ENCODE data around the gene NFATC2.
A peak's percentile ranks its signal among the peaks of the same experiment; 100 is the strongest.
"Not testable (repeated sequence)": the region's sequence is repeated elsewhere in the genome, so short reads cannot be mapped to it uniquely, and the experiment has no call there.

NFATC2 gene

GRCh38 chr20:51567622-51568021 is 25.1 kb upstream of the NFATC2 start:
- DNase-seq = no peak

- DNase-seq = no peak
Measured at GRCh38 chr20:51566594-51566993, 24.1 kb upstream of the NFATC2 start.

GRCh38 chr20:51565298-51566144 is 23.0 kb upstream of the NFATC2 start:
- peak; percentile 43 for DNase-seq

- DNase-seq = peak; percentile 83
Measured at GRCh38 chr20:51563486-51564332, 21.2 kb upstream of the NFATC2 start.

GRCh38 chr20:51563174-51563485 is 20.6 kb upstream of the NFATC2 start:
- DNase-seq = no peak

- DNase-seq = peak; percentile 95
Measured at GRCh38 chr20:51562332-51563173, 20.0 kb upstream of the NFATC2 start.

DNA sequence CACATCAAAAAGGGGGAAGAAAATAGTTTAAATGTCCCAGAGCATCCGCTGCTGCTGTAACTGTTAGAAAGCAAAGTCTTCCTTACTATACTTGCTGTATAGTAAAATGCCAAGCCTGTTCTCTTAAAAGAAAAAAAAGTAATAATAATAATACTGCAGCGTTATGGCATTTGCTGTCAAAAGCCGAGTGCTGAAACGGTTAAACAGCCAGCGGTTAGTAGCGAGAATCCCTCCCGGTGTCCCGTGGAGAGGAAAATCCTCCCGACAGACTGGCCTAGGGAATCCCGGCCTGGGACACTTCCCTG is 19.5 kb upstream of the NFATC2 start:
- DNase-seq = peak; percentile 47

DNA sequence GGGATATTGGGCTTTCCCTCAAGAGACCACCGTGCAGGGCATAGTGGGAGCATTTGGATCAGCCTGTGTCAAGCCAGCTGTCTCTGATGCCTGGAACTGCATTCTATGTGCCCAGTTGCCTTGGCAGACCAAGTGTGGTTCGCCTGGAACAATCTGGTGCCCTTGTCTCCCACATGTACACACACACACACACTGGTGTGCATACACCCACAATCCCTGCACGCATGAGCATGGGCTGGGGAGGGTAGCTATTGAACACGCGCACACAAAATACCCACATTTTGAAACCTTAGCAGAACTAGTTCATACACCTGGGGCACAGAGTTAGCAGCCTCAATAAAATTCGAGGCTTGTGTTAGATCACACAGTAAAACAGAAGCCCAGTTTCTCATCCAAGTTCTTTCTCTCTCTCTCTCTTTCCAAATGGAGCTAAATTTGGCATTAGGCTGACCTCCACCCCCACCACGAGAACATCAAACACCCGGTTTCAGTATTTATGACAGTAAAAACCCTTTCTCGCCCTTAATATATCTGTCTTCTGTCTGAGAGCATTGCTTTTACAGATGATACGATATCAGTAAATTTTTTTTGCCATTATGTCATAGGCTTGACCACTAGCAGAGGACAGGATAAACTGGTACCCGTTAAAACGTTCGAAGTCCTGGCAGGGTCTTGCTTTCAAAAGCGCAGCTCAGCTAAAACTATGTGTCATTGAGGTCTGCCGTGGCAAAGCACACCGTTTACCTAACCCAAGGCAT is 18.2 kb upstream of the NFATC2 start:
- DNase-seq = no peak

- no peak for DNase-seq
Measured at GRCh38 chr20:51560042-51560441, 17.5 kb upstream of the NFATC2 start.

DNA sequence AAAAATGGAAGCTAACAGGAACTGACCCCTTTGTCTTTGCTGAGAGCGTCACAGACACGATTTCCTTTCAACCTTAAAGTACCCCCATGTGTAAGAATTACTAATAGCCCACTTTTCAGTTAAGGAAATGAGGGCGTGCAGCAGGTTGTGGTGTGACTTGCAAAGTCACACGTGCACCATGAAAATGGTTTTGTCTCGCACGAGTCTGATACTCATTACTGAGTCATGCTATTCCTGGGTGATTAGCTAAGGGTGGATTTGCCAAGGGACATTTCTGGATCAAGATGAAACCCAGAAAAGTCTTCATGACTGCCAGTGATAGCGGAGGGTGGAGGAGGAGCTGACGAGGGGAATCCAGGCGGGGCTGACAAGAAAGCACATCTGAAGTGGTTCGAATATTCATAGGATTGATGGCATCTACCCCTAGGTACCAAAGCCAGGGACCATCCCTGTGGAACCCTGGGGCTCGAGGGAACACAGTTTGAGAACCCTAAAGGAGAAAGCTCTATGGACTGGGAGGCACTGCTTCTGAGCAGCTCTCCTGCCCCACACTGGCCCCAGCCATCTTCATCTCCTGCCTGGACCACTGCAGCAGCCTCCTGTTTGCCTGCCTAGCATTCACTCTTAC is 12.1 kb upstream of the NFATC2 start:
- DNase-seq = peak; percentile 77

DNA sequence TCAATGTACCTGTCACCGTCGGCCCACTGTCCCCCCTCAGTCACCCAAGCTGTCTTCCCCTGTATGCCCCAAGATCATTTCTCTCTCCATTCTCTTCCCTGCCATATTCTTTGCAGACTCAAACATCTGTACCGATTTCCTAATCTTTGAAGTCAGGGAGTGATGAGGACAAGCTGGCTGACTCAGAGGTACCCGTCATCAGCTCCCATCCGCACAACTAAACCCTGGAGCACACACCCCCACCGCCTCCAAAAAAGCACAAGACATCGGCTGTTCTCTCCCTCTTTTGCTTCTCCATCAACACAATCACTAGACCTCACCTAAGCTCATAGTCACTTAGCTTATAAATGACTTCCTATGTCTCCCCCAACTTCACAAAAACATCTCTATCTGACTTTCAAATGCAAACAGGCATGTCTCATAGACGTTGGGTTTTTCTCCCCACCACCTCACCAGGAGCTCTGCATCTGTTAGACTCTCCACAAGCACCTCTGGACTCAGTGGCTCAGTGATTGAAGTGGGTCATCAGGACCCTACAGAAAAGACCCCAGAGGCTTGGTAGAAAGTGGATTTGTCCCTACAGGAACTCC is 11.5 kb upstream of the NFATC2 start:
- no peak for DNase-seq

DNA sequence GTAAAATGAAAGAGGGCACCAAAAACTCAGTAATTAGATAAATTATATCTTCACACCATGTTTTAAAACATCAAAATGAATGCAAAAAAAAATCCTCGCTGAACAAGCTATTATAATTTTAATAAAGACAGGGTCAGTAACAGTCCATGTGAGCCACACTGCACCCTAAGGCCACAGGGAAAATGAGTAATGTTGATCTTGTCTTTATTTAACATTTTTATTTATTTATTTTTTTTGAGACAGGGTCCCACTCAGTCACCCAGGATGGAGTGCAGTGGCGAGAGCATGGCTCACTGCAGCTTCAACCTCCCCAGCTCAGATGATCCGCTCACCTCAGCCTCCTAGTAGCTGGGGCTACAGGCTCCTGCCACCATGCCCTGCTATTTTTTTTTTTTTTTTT is 8.7 kb upstream of the NFATC2 start:
- DNase-seq = no peak

DNA sequence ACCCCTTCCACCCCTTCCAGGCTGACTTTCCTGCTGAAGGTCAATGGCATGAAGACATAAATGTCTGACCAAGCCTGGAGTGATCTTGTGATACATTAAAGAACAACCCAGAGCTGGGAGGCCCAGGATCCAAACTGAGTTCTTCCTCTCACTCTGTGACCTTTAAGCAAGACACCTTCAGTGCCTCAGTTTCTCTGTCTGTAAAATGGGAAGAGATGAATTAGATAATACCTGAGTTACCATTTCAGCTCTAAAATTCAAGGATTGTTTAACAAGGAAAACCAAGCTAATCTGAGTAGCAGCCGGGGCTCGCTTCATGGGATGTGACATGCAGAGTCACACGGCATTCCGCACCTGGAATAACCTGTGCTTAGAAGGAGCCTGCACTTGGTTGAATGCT is 7.0 kb upstream of the NFATC2 start:
- no peak for DNase-seq

DNA sequence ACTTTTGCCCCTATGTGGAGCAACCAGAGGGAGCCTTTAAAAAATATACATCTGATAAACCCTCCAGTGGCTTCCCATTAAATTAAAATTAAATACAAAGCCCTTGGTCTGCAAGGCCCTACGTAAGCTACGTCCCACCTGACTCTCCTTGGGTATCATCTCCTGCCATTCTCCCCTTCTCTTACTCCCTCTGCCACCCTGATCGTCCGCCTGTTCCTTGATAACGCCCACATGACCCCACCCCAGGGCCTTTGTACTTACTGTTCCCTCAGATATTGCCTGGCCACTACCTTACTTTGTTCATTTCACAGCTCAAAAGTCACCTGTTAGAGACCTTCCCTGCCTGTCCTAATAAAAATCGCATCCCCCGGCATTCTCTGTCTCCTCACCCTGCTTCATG is 5.4 kb upstream of the NFATC2 start:
- no peak for DNase-seq

DNA sequence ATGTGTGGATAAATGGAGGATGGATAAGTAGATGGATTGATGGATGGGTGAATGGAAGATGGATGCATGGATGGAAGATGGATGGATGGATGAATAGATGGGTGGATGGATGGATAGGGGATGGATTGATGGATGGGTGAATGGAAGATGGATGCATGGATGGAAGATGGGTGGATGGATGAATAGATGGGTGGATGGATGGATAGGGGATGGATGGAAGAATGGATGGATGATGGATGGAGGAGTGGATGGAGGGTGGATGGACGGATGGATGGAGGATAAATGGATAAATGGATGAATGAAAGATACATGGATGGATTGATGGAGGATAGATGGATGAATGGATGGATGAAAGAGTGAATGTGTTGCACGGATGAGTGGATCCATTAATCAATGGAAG is 3.0 kb upstream of the NFATC2 start:
- DNase-seq = no peak

DNA sequence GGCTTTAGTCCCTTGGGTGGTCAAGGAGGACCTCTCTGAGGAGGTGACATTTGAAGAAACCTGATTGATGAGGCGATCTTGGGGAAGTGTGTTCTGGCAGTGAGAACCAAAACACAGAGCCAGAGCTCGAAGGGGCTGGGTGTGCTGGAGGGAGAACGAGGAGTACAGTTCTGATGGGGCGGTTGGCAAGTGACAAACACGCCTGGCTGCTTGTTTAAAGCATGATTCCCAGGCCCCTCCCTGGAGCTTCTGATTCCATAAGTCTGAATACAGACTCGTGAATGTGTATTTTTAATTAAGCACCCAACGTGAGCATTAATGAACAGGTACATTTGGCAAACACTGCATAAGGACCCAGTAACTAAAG is 886 bp upstream of the NFATC2 start:
- DNase-seq = no peak

GRCh38 chr20:51542033-51542570 is 417 bp downstream of the NFATC2 start:
- DNase-seq = no peak

DNA sequence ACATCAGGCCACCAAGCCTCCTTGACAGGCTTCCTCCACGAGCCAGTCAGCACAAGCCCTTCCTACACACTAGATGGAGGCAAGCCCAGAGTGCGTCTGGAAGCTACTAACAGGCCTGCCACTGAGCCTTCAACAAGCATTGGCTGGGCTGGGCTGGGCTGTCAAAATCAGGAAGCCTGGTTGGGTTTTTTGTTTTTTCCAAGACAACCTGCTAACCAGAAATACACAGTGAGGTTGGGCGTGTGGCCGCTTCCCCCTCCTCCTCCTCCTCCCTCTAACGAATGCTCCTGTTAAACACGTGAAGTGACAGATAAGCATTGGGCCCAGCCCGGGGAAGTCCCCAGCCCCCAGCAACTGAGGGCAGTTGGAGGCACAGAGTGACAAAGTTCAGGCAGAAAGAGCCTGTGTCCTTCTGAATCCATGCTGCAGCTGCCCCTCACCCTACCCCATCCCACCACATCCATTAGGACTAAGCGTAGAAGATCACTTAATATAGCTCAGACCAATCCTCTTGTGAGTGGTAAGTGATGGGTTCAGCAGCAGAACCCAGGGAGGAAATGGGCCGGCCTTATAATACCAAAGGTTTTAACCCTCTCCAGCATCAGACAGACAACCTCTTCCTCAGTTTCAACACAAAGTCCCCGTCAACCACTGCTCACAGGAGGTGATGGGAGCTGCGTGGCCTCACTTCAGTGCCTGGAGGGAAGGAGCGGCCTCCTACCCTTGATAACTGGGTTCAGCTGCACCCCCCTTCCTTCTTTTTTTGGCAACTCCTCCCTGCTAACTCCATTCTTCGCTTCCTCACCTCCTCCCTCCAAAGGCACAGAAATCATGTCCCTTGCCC is 1.1 kb downstream of the NFATC2 start:
- DNase-seq = peak; percentile 79

GRCh38 chr20:51540580-51540979 is 1.9 kb downstream of the NFATC2 start:
- no peak for DNase-seq

DNA sequence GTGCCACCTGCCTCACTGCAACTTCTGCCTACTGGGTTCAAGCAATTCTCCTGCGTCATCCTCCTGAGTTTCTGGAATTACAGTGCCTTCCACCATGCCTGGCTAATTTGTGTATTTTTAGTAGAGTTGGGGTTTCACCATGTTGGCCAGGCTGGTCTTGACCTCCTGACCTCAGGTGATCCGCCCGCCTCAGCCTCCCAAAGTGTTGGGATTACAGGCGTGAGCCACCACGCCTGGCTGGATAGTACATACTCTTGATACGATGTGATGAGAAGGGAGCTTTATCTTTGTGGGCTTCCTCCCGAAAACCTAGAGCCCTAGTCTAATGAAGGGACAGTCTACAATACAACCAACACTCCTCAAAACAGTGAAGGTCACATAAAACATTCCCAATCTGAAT is 2.4 kb downstream of the NFATC2 start:
- not testable (repeated sequence) for DNase-seq

Data from fibroblast of skin of scalp (primary cell).